DOHH2 (cell line): ENCODE measurements around the gene ABCG1.

Experiments
- H3F3A ChIP-seq: fragments of 200-600 bp; sonication (generic), shearing (Covaris generic); 2 replicates; pipeline ENCODE4 v1.6.0; 2016; ENCODE audit warnings: antibody characterized with exemption, mild to moderate bottlenecking; ENCODE audit not compliant: control insufficient read depth, insufficient read depth
- H3K27ac ChIP-seq: fragments of 200-600 bp; sonication (generic); 2 replicates; pipeline ENCODE4 v1.5.1; 2014; ENCODE audit warnings: low read depth, mild to moderate bottlenecking, low read length, moderate library complexity
- H3K27me3 ChIP-seq: fragments of 200-600 bp; sonication (generic); 2 replicates; pipeline ENCODE4 v1.6.1; 2014; ENCODE audit warnings: mild to moderate bottlenecking, low read length, mixed read lengths; ENCODE audit not compliant: control insufficient read depth
- H3K36me3 ChIP-seq: fragments of 200-600 bp; sonication (generic); 2 replicates; pipeline ENCODE4 v1.6.1; 2014; ENCODE audit warnings: mild to moderate bottlenecking, low read length, moderate library complexity, mixed read lengths; ENCODE audit not compliant: control insufficient read depth
- H3K4me1 ChIP-seq: fragments of 200-600 bp; sonication (generic); 2 replicates; pipeline ENCODE4 v1.6.1; 2014; ENCODE audit warnings: mild to moderate bottlenecking, low read length, mixed read lengths; ENCODE audit not compliant: control insufficient read depth
- H3K4me2 ChIP-seq: fragments of 200-600 bp; sonication (generic); 2 replicates; pipeline ENCODE4 v1.6.0; 2014; ENCODE audit warnings: mild to moderate bottlenecking, low read length, moderate library complexity
- H3K4me3 ChIP-seq: fragments of 200-600 bp; sonication (generic); 2 replicates; pipeline ENCODE4 v1.5.1; 2014; ENCODE audit warnings: mild to moderate bottlenecking, low read length, mixed read lengths
- H3K79me2 ChIP-seq: fragments of 200-600 bp; sonication (generic); 2 replicates; pipeline ENCODE4 v1.6.1; 2014; ENCODE audit warnings: mild to moderate bottlenecking, low read length, mixed read lengths; ENCODE audit not compliant: control insufficient read depth
- H3K9me2 ChIP-seq: fragments of 200-600 bp; sonication (generic); replicated peaks from 2 replicates; pipeline ENCODE4 v1.6.1; 2014; ENCODE audit warnings: mild to moderate bottlenecking, low read length, mixed read lengths; ENCODE audit not compliant: control insufficient read depth
- H3K9me3 ChIP-seq: fragments of 200-600 bp; sonication (generic); 2 replicates; pipeline ENCODE4 v1.6.1; 2014; ENCODE audit warnings: antibody characterized with exemption, low read length, mixed read lengths; ENCODE audit not compliant: control insufficient read depth, insufficient read depth
- H4K20me1 ChIP-seq: fragments of 200-600 bp; sonication (generic); 2 replicates; pipeline ENCODE4 v1.6.0; 2014; ENCODE audit warnings: low read depth, mild to moderate bottlenecking, antibody characterized with exemption, low read length, moderate library complexity; ENCODE audit not compliant: control insufficient read depth, insufficient read depth
- CTCF ChIP-seq: fragments of 200-600 bp; sonication (generic); IDR thresholded peaks from one replicate; pipeline ENCODE4 v1.5.1; 2014; ENCODE audit warnings: antibody characterized with exemption, mild to moderate bottlenecking, low read depth, low read length; ENCODE audit not compliant: poor library complexity, severe bottlenecking
- EZH2phosphoT487 ChIP-seq: fragments of 200-600 bp; sonication (generic); IDR thresholded peaks from 2 replicates; pipeline ENCODE4 v1.6.1; 2017; ENCODE audit warnings: borderline replicate concordance, mild to moderate bottlenecking, antibody characterized with exemption, low read length, moderate library complexity, mixed read lengths

ABCG1 gene

GRCh38 chr21:42242611-42243010 is 23.7 kb downstream of the ABCG1 start:
- H3K27ac ChIP-seq: no peak overlapping the region
- H3K36me3 ChIP-seq: no peaks in the 10 kb centered on the region
- no peaks in the 10 kb centered on the region for H3K9me3 ChIP-seq
- H3F3A ChIP-seq: no peaks in the 10 kb centered on the region
- no peaks in the 10 kb centered on the region for H4K20me1 ChIP-seq
- no peaks in the 10 kb centered on the region for H3K79me2 ChIP-seq
- peaks cover 27% of the 10 kb centered on the region for H3K4me1 ChIP-seq
- no peaks in the 10 kb centered on the region for H3K9me2 ChIP-seq
- peaks cover 21% of the 10 kb centered on the region for H3K27me3 ChIP-seq
- peak overlapping the region; percentile 44 for H3K4me2 ChIP-seq
- peak overlapping the region; percentile 10; the same call in 1 of the 2 replicates for H3K4me3 ChIP-seq
- no peak for TF ChIP-seq CTCF
- no peak for TF ChIP-seq EZH2phosphoT487

GRCh38 chr21:42243026-42243425 is 24.1 kb downstream of the ABCG1 start:
- no peaks in the 10 kb centered on the region for H3K9me2 ChIP-seq
- H4K20me1 ChIP-seq: no peaks in the 10 kb centered on the region
- peak overlapping the region; percentile 10; the same call in 1 of the 2 replicates for H3K4me3 ChIP-seq
- no peaks in the 10 kb centered on the region for H3K79me2 ChIP-seq
- H3K9me3 ChIP-seq: no peaks in the 10 kb centered on the region
- H3K27ac ChIP-seq: no peak overlapping the region
- H3K27me3 ChIP-seq: peaks cover 24% of the 10 kb centered on the region
- peaks cover 23% of the 10 kb centered on the region for H3K4me1 ChIP-seq
- peak overlapping the region; percentile 44 for H3K4me2 ChIP-seq
- TF ChIP-seq CTCF: no peak
- TF ChIP-seq EZH2phosphoT487: no peak
- H3K36me3 ChIP-seq: no peaks in the 10 kb centered on the region
- no peaks in the 10 kb centered on the region for H3F3A ChIP-seq

GRCh38 chr21:42245331-42246193 is 26.6 kb downstream of the ABCG1 start:
- Histone ChIP-seq H3K27me3 (peaks cover 25% of the 10 kb centered on the region), H3K79me2 (no peaks in the 10 kb centered on the region)

More at GRCh38 chr21:42245331-42246193, 26.6 kb downstream of the ABCG1 start:
- Histone ChIP-seq H3K4me2 (no peak overlapping the region), H3K4me3 (no peak overlapping the region), H3K9me2 (no peaks in the 10 kb centered on the region), H4K20me1 (no peaks in the 10 kb centered on the region), H3K27ac (no peak overlapping the region), H3F3A (peaks cover 4% of the 10 kb centered on the region; the same call in 1 of the 2 replicates), H3K36me3 (no peaks in the 10 kb centered on the region), H3K4me1 (peaks cover 26% of the 10 kb centered on the region), H3K9me3 (no peaks in the 10 kb centered on the region)
- no peak for TF ChIP-seq CTCF
- TF ChIP-seq EZH2phosphoT487: no peak
